Memory B cell (primary cell): ENCODE measurements around the gene PNPLA3.

Source experiments
- ATAC-seq: fragments of 150-1000 bp; cut with Tn5 transposase; 2 replicates; pipeline ENCODE4 v1.10.0; 2021; ENCODE audit warnings: low read depth, mild to moderate bottlenecking, moderate library complexity
- DNase-seq, 2 donors: peaks; one replicate each; pipeline ENCODE4 v3.0.0; 2022; ENCODE audit warnings: low spot score in 2 of 2
- H3K27ac Mint-ChIP-seq: one replicate; pipeline ENCODE4 v1.8.0; 2022; ENCODE audit warnings: mild to moderate bottlenecking, moderate library complexity, mixed read lengths
- H3K27me3 Mint-ChIP-seq: one replicate; pipeline ENCODE4 v1.8.0; 2022; ENCODE audit warnings: mixed read lengths
- H3K36me3 Mint-ChIP-seq: one replicate; pipeline ENCODE4 v1.8.0; 2022; ENCODE audit warnings: mild to moderate bottlenecking, mixed read lengths
- H3K4me1 Mint-ChIP-seq: one replicate; pipeline ENCODE4 v1.8.0; 2022; ENCODE audit warnings: mixed read lengths
- H3K4me3 Mint-ChIP-seq: one replicate; pipeline ENCODE4 v1.8.0; 2022; ENCODE audit warnings: mild to moderate bottlenecking, moderate library complexity, mixed read lengths
- H3K9me3 Mint-ChIP-seq: one replicate; pipeline ENCODE4 v1.8.0; 2022; ENCODE audit warnings: mixed read lengths

PNPLA3 gene

GRCh38 chr22:43994006-43994405, 70.4 kb downstream of the PNPLA3 start:
- H3K4me1 Mint-ChIP-seq: peaks cover 32% of the 10 kb centered on the region
- DNase-seq: no peak
- H3K27ac Mint-ChIP-seq: peak overlapping the region; percentile 99
- no peaks in the 10 kb centered on the region for H3K27me3 Mint-ChIP-seq
- H3K4me3 Mint-ChIP-seq: no peak overlapping the region
- no peaks in the 10 kb centered on the region for H3K9me3 Mint-ChIP-seq
- no peak for ATAC-seq
- peaks cover 26% of the 10 kb centered on the region for H3K36me3 Mint-ChIP-seq

- H3K9me3 Mint-ChIP-seq: no peaks in the 10 kb centered on the region
- DNase-seq (no peak), ATAC-seq (no peak)
- H3K36me3 Mint-ChIP-seq: peaks cover 24% of the 10 kb centered on the region
- H3K4me1 Mint-ChIP-seq: peaks cover 32% of the 10 kb centered on the region
- peak overlapping the region; percentile 15 for H3K4me3 Mint-ChIP-seq
- H3K27me3 Mint-ChIP-seq: no peaks in the 10 kb centered on the region
- peak overlapping the region; percentile 99 for H3K27ac Mint-ChIP-seq
Measured at GRCh38 chr22:43994416-43994815, 70.8 kb downstream of the PNPLA3 start.

- Mint-ChIP-seq H3K36me3 (peaks cover 18% of the 10 kb centered on the region), H3K27ac (peak overlapping the region; percentile 99), H3K9me3 (no peaks in the 10 kb centered on the region), H3K4me1 (peaks cover 32% of the 10 kb centered on the region), H3K4me3 (peak overlapping the region; percentile 95), H3K27me3 (no peaks in the 10 kb centered on the region)
- DNase-seq (no peak), ATAC-seq (no peak)
Measured at GRCh38 chr22:43995057-43995685, 71.6 kb downstream of the PNPLA3 start.

- DNase-seq (no peak), ATAC-seq (no peak)
- H3K4me1 Mint-ChIP-seq: peaks cover 32% of the 10 kb centered on the region
- H3K27ac Mint-ChIP-seq: peak overlapping the region; percentile 99
- no peaks in the 10 kb centered on the region for H3K9me3 Mint-ChIP-seq
- H3K4me3 Mint-ChIP-seq: peak overlapping the region; percentile 95
- peaks cover 18% of the 10 kb centered on the region for H3K36me3 Mint-ChIP-seq
- H3K27me3 Mint-ChIP-seq: no peaks in the 10 kb centered on the region
Measured at GRCh38 chr22:43995798-43996169, 72.2 kb downstream of the PNPLA3 start.

GRCh38 chr22:43996170-43996980, 72.8 kb downstream of the PNPLA3 start:
- peak; percentile 84 for ATAC-seq
- peaks cover 18% of the 10 kb centered on the region for H3K36me3 Mint-ChIP-seq
- peak; percentile 69 to 72 for DNase-seq

GRCh38 chr22:43996981-43997265, 73.3 kb downstream of the PNPLA3 start:
- peak overlapping the region; percentile 99 for H3K27ac Mint-ChIP-seq
- H3K9me3 Mint-ChIP-seq: no peaks in the 10 kb centered on the region
- no peaks in the 10 kb centered on the region for H3K27me3 Mint-ChIP-seq
- peaks cover 32% of the 10 kb centered on the region for H3K4me1 Mint-ChIP-seq
- H3K36me3 Mint-ChIP-seq: peaks cover 14% of the 10 kb centered on the region
- DNase-seq (no peak), ATAC-seq (no peak)
- H3K4me3 Mint-ChIP-seq: peak overlapping the region; percentile 95

More at GRCh38 chr22:43996170-43996980, 72.8 kb downstream of the PNPLA3 start:
- Mint-ChIP-seq H3K4me1 (peaks cover 32% of the 10 kb centered on the region), H3K9me3 (no peaks in the 10 kb centered on the region), H3K27ac (peak overlapping the region; percentile 99), H3K4me3 (peak overlapping the region; percentile 95), H3K27me3 (no peaks in the 10 kb centered on the region)
